ENCODE data around the gene CFAP20DC.

DNA sequence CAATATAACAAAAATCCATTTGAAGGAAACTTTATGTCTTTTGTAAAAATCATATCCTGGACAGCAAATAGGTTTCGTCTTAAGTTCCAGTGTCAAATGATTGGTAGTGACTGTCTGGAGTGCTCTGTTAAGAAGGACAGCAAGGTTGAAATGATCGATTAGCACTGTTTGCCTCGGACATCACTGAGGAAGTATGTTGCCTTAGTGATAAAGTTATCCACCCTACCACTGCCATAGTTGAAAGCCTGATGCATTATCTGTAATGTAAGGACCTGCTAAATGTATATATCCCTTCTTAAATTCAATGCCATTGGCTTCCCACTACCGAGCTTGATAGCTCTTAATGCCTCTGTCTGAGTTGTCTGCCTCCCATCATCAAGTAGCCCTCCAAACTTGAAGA is 70.0 kb downstream of the CFAP20DC start:
- TF ChIP-seq, protein P1, sequence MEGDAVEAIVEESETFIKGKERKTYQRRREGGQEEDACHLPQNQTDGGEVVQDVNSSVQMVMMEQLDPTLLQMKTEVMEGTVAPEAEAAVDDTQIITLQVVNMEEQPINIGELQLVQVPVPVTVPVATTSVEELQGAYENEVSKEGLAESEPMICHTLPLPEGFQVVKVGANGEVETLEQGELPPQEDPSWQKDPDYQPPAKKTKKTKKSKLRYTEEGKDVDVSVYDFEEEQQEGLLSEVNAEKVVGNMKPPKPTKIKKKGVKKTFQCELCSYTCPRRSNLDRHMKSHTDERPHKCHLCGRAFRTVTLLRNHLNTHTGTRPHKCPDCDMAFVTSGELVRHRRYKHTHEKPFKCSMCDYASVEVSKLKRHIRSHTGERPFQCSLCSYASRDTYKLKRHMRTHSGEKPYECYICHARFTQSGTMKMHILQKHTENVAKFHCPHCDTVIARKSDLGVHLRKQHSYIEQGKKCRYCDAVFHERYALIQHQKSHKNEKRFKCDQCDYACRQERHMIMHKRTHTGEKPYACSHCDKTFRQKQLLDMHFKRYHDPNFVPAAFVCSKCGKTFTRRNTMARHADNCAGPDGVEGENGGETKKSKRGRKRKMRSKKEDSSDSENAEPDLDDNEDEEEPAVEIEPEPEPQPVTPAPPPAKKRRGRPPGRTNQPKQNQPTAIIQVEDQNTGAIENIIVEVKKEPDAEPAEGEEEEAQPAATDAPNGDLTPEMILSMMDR (IDR thresholded peaks at IDR 0.05) = no peak
- no peak for TF ChIP-seq POLR2AphosphoS5 (IDR thresholded peaks at IDR 0.05; ENCODE audit: insufficient read depth in 1 of 2, low read depth in 1 of 2)
- TF ChIP-seq POLR2A (IDR thresholded peaks at IDR 0.05) = no peak

Data from vagina (tissue), 2 donors.